Jurkat, Clone E6-1 (cell line): ENCODE data around the gene VIM.

ENCODE experiments used
- DNase-seq: peaks from one replicate; pipeline ENCODE4 v3.0.0-alpha.2; 2011; ENCODE audit warnings: low read depth, low spot score
- H3K4me3 ChIP-seq: 2 replicates; pipeline ENCODE4 v1.5.1; 2011; ENCODE audit warnings: mild to moderate bottlenecking, low read length, control low read depth, moderate library complexity

VIM gene

GRCh38 chr10:17229016-17229716, 1.1 kb downstream of the VIM start:
- DNase-seq, result peak; percentile 85

GRCh38 chr10:17229717-17229966, 1.6 kb downstream of the VIM start:
- no peak for DNase-seq
- H3K4me3 ChIP-seq, result peak overlapping the region; percentile 84

More at GRCh38 chr10:17229016-17229716, 1.1 kb downstream of the VIM start:
- H3K4me3 ChIP-seq, result peak overlapping the region; percentile 84

GRCh38 chr10:17229967-17230682, 2.1 kb downstream of the VIM start:
- H3K4me3 ChIP-seq, result peak overlapping the region; percentile 84
- DNase-seq, result peak; percentile 87

GRCh38 chr10:17231788-17232187, 3.7 kb downstream of the VIM start:
- H3K4me3 ChIP-seq, result no peak overlapping the region
- no peak for DNase-seq

GRCh38 chr10:17232276-17232960, 4.4 kb downstream of the VIM start:
- DNase-seq, result no peak
- no peak overlapping the region for H3K4me3 ChIP-seq

GRCh38 chr10:17233286-17233991, 5.4 kb downstream of the VIM start:
- H3K4me3 ChIP-seq, result no peak overlapping the region
- DNase-seq, result no peak

GRCh38 chr10:17234431-17234945, 6.4 kb downstream of the VIM start:
- no peak overlapping the region for H3K4me3 ChIP-seq
- no peak for DNase-seq

GRCh38 chr10:17235136-17235535, 7.1 kb downstream of the VIM start:
- no peak overlapping the region for H3K4me3 ChIP-seq
- DNase-seq, result no peak

GRCh38 chr10:17236468-17237148, 8.6 kb downstream of the VIM start:
- H3K4me3 ChIP-seq, result no peak overlapping the region

GRCh38 chr10:17237149-17237527, 9.1 kb downstream of the VIM start:
- H3K4me3 ChIP-seq, result no peak overlapping the region
- DNase-seq, result no peak

More at GRCh38 chr10:17236468-17237148, 8.6 kb downstream of the VIM start:
- no peak for DNase-seq

GRCh38 chr10:17237915-17238444, 9.9 kb downstream of the VIM start:
- no peak for DNase-seq
- no peak overlapping the region for H3K4me3 ChIP-seq

GRCh38 chr10:17238445-17239291, 10.6 kb downstream of the VIM start:
- no peak for DNase-seq
- no peak overlapping the region for H3K4me3 ChIP-seq

- DNase-seq, result no peak
- no peak overlapping the region for H3K4me3 ChIP-seq
These were observed 11.5 kb downstream of the VIM start for GRCh38 chr10:17239345-17240085.

GRCh38 chr10:17240096-17240495, 12.1 kb downstream of the VIM start:
- no peak for DNase-seq
- no peak overlapping the region for H3K4me3 ChIP-seq

GRCh38 chr10:17240616-17241015, 12.6 kb downstream of the VIM start:
- no peak overlapping the region for H3K4me3 ChIP-seq
- no peak for DNase-seq

- H3K4me3 ChIP-seq, result no peak overlapping the region
- DNase-seq, result no peak
These were observed 13.7 kb downstream of the VIM start for GRCh38 chr10:17241611-17242333.
